Upper lobe of left lung (tissue), 6 donors: Measurements from ENCODE around the gene MMD. TPM values are rescaled to one million over a fixed set of nuclear protein-coding genes. Genes with fewer than 3 reads are reported as not detected.
A peak's percentile ranks its signal among the peaks of the same experiment; 100 is the strongest.

Source experiments
- ATAC-seq, 2 donors: fragments of 200-7000 bp; cut with Tn5 transposase; one replicate each; pipeline ENCODE4 v1.9.1; 2022; ENCODE audit warnings: mild to moderate bottlenecking in 2 of 2, moderate library complexity in 2 of 2; ENCODE audit not compliant: low FRiP score in 2 of 2
- DNase-seq, 2 donors: peaks; one replicate each; pipeline ENCODE4 v3.0.0-alpha.2; 2019 to 2020
- H3K27ac ChIP-seq, 4 donors: fragments of 200-600 bp; sonication (generic); one replicate each; pipeline ENCODE4 v1.5.1; 2016 to 2019
- H3K27me3 ChIP-seq, 4 donors: fragments of 200-600 bp; sonication (generic); one replicate each; pipeline ENCODE4 v1.5.1; 2017 to 2019
- H3K36me3 ChIP-seq, 4 donors: fragments of 200-600 bp; sonication (generic); one replicate each; pipeline ENCODE4 v1.5.1; 2016 to 2019
- H3K4me1 ChIP-seq, 4 donors: fragments of 200-600 bp; sonication (generic); one replicate each; pipeline ENCODE4 v1.5.1; 2018 to 2019
- H3K4me3 ChIP-seq, 4 donors: fragments of 200-600 bp; sonication (generic); one replicate each; pipeline ENCODE4 v1.5.1; 2017 to 2019; ENCODE audit warnings: mild to moderate bottlenecking in 2 of 4, moderate library complexity in 1 of 4
- H3K9me3 ChIP-seq, 4 donors: fragments of 200-600 bp; sonication (generic); one replicate each; pipeline ENCODE4 v1.5.1; 2018 to 2019
- EP300 ChIP-seq, 4 donors: sonication (generic); formaldehyde crosslinking; IDR thresholded peaks; one replicate each; pipeline ENCODE4 v1.5.1; 2017; ENCODE audit warnings: antibody characterized with exemption in 4 of 4, control low read depth in 2 of 4
- POLR2A ChIP-seq, 4 donors: fragments of 450-650 bp; IDR thresholded peaks; one replicate each; pipeline ENCODE4 v1.5.1; 2016 to 2017; ENCODE audit warnings: antibody characterized with exemption in 4 of 4, mild to moderate bottlenecking in 2 of 4
- POLR2AphosphoS5 ChIP-seq, 2 donors: sonication (generic); formaldehyde crosslinking; IDR thresholded peaks; one replicate each; pipeline ENCODE4 v1.5.1; 2017; ENCODE audit warnings: antibody characterized with exemption in 2 of 2
- WGBS, 2 donors: methylation state at CpG; one replicate each; pipeline ENCODE4 v1.1.5; 2017 to 2018; 5-methylcytosine and 5-hydroxymethylcytosine counted together
- total RNA-seq, 6 donors: library from RNA; depleted of rRNA in 4 of 6; stranded (reverse); fragments of >200 nt in 4 of 6; gene quantifications; one replicate each; pipeline versions ENCODE4 v1.1.0 to v1.2.1, GENCODE V29; 2016 to 2021
- TF ChIP-seq, protein P1 (sequence below), 6 experiments: fragments of 450-650 bp in 4 of 6; fragments of 200-600 bp in 2 of 6; sonication (generic) in 2 of 6; IDR thresholded peaks; one replicate each; pipeline ENCODE4 v1.5.1; 2016 to 2019; ENCODE audit warnings: antibody characterized with exemption in 6 of 6
- donor health status: DM: no; HTN: no; CAD: no; lungs with moderate emphysema.
- donor health status: DM: no; HTN: yes; CAD: no; lungs with severe emphysema.

Gene MMD
- total RNA-seq, 6 donors from 2014 or later, result 13.5 to 26.7 (median 19.0) TPM

DNA sequence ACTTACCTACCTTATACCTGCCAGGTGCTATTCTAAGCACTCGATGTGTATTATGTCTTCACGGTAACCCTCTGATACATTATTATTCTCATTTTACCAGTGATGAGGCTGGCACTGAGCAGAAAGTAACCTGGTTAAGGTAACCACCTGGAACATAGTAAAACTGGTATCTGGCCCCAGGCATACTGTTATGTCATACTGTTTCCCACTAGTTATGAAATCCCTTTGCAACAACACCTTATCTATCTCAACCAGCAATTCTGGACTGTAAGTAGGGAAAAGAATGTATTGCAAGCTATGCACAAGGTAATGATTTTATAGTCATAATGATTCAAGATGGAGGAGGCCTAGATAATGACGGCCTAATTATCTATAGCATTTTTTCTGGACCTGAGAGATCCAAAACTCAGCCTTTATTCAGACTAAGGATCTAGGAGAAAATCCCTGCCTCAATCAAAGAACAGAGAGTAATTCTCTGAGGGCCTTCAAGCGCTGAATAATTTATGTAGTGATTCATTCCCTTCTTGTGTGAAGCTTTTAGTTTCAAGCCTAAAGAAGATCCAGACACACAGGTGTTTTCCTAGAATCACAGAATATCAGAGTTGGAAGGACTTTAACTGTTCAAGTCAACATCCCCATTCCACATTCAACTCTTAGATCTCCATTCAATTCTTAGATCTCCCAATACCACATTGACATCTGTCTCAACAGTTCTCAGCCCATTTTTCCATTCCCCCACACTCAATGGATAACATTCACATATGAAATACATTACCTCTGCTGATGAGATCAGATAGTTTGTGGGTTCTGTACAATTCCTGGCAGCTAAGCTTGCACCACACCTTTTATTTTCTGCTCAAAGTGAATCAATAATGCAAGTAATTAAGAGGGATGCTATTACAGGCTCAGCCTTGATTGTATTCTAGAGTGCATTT lies 14.9 kb upstream of the MMD start:
- TF ChIP-seq POLR2A (IDR thresholded peaks at IDR 0.05) (no peak), POLR2AphosphoS5 (IDR thresholded peaks at IDR 0.05) (no peak), EP300 (IDR thresholded peaks at IDR 0.05) (no peak)
- TF ChIP-seq, protein P1, sequence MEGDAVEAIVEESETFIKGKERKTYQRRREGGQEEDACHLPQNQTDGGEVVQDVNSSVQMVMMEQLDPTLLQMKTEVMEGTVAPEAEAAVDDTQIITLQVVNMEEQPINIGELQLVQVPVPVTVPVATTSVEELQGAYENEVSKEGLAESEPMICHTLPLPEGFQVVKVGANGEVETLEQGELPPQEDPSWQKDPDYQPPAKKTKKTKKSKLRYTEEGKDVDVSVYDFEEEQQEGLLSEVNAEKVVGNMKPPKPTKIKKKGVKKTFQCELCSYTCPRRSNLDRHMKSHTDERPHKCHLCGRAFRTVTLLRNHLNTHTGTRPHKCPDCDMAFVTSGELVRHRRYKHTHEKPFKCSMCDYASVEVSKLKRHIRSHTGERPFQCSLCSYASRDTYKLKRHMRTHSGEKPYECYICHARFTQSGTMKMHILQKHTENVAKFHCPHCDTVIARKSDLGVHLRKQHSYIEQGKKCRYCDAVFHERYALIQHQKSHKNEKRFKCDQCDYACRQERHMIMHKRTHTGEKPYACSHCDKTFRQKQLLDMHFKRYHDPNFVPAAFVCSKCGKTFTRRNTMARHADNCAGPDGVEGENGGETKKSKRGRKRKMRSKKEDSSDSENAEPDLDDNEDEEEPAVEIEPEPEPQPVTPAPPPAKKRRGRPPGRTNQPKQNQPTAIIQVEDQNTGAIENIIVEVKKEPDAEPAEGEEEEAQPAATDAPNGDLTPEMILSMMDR (IDR thresholded peaks at IDR 0.05), result no peak
- DNase-seq, result no peak
- WGBS, 2 donors, result 91 to 94% methylated on average over 4 of the region's 4 CpGs

DNA sequence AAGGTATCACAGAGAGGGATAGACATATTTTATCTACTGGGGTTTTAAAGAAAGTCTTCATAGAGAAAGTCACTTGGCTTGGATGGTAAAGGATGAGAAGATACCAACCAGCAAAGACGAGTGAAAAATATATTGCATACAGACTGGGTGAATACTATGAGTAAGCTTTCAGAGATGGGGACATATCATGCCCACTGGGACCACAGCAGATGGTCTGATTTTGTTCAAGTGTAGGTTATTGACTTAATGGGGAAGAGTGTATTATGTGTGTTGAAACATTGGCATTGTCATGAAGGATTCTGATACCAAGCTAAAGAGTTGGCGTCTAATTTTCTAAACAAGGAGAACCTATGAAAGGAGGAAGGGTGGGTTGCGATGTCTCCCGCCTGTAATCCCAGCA lies 13.8 kb upstream of the MMD start:
- peaks cover 0 to 8% (median 6%) of the 10 kb centered on the region in 4 donors for H3K4me1 ChIP-seq
- WGBS, 2 donors, result 72 to 94% methylated on average over 4 of the region's 4 CpGs
- DNase-seq, result no peak
- TF ChIP-seq, protein P1 (IDR thresholded peaks at IDR 0.05), result no peak
- no peak for TF ChIP-seq EP300 (IDR thresholded peaks at IDR 0.05)
- TF ChIP-seq POLR2AphosphoS5 (IDR thresholded peaks at IDR 0.05), result no peak
- no peak for TF ChIP-seq POLR2A (IDR thresholded peaks at IDR 0.05)
- no peaks in the 10 kb centered on the region for H3K27me3 ChIP-seq
- no peak overlapping the region for H3K4me3 ChIP-seq
- no peaks in the 10 kb centered on the region for H3K9me3 ChIP-seq
- no peaks in the 10 kb centered on the region for H3K36me3 ChIP-seq
- no peak for ATAC-seq
- H3K27ac ChIP-seq, result no peak overlapping the region

More for the DNA sequence above, 14.9 kb upstream of the MMD start:
- ATAC-seq, result no peak
- H3K36me3 ChIP-seq, result no peaks in the 10 kb centered on the region
- no peak overlapping the region for H3K4me3 ChIP-seq
- H3K4me1 ChIP-seq, result peaks cover 0 to 8% (median 6%) of the 10 kb centered on the region in 4 donors
- H3K27me3 ChIP-seq, result no peaks in the 10 kb centered on the region
- no peak overlapping the region for H3K27ac ChIP-seq
- H3K9me3 ChIP-seq, result no peaks in the 10 kb centered on the region

DNA sequence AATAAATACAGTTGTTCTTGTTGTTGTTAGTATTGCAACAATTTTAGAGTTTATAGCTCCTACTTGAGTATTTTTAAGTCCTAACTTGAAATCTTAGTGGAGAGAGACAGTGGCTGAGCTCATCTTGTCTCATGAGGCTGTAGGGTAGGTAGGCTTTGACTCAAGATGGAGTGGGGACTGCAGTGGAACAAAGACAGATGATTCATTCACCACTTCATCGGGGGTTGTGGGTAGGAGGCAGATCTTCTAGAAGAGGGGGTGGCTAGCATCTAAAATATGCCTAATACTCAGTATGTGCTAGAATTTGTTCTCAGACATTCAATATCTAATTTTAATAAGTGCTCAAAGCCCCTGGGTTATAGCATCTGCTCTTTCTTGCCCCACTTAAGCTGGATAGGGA lies 13.1 kb upstream of the MMD start:
- no peaks in the 10 kb centered on the region for H3K27me3 ChIP-seq
- no peaks in the 10 kb centered on the region for H3K36me3 ChIP-seq
- ATAC-seq, result no peak
- no peaks in the 10 kb centered on the region for H3K9me3 ChIP-seq
- TF ChIP-seq EP300 (IDR thresholded peaks at IDR 0.05) (no peak), POLR2AphosphoS5 (IDR thresholded peaks at IDR 0.05) (no peak), POLR2A (IDR thresholded peaks at IDR 0.05) (no peak)
- TF ChIP-seq, protein P1 (IDR thresholded peaks at IDR 0.05), result no peak
- no peak overlapping the region for H3K4me3 ChIP-seq
- H3K27ac ChIP-seq, result no peak overlapping the region
- WGBS, 2 donors, result 73 to 92% methylated on average over 1 of the region's 1 CpG
- DNase-seq, result no peak
- H3K4me1 ChIP-seq, result peaks cover 0 to 8% (median 6%) of the 10 kb centered on the region in 4 donors

DNA sequence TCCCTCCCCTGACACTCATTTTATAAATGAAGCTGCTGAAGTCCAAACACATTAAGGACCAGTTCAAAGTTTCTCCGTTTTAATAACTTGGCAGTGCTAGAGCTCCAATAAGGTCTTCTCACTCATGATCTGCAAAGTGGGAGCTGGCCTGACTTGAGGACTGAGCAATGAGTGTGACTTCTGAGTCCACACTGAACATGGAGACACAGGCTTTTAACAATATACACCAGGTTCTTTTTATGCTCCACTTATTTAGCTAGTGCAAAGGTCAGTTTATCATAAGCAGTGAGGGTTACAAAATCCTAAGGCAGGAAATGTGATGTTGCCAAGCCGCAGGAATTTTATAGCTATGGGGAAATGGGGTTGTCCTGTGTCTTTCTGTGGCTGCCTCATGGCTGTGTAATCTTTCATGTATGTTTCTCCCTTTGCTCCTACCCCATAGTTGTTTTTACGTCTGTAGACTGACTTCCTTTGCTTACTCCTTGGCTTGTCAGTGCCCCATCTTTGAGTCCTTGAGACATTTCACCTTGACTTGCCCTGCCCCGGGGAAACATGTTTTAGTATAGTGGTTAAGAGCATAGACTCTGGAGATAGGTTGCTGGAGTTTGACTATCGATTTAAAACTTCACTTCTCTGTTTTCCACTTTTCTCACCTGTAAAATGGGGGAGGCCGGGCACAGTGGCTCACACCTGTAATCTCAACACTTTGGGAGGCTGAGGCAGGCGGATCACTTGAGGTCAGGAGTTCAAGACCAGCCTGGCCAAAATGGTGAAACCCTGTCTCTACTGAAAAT lies 12.2 kb upstream of the MMD start:
- peak overlapping the region in 3 of 4 donors; percentile 18 to 48 (median 40) for H3K27ac ChIP-seq
- no peak overlapping the region for H3K4me3 ChIP-seq
- no peaks in the 10 kb centered on the region for H3K27me3 ChIP-seq
- peaks cover 0 to 8% (median 6%) of the 10 kb centered on the region in 4 donors for H3K4me1 ChIP-seq
- DNase-seq (peak in 1 of 2 donors; percentile 30), ATAC-seq (peak; percentile 34 to 82)
- 63 to 66% methylated on average over 7 of the region's 7 CpGs for WGBS, 2 donors
- peak in 2 of 4 donors; percentile 30 to 49 for TF ChIP-seq EP300 (IDR thresholded peaks at IDR 0.05)
- no peak for TF ChIP-seq POLR2A (IDR thresholded peaks at IDR 0.05)
- peak in 1 of 2 donors; percentile 57 for TF ChIP-seq POLR2AphosphoS5 (IDR thresholded peaks at IDR 0.05)
- TF ChIP-seq, protein P1 (IDR thresholded peaks at IDR 0.05), result no peak
- no peaks in the 10 kb centered on the region for H3K36me3 ChIP-seq
- no peaks in the 10 kb centered on the region for H3K9me3 ChIP-seq
